SK-N-SH treated with all-trans-retinoic acid at 6 μM for 48 hours (cell line): Measurements from ENCODE around the gene SULT1B1.

ENCODE experiments used
- ARNTL ChIP-seq: fragments of 450-650 bp; formaldehyde crosslinking; IDR thresholded peaks from 2 replicates; pipeline ENCODE4 v1.5.0; 2020; ENCODE audit warnings: low read depth, mild to moderate bottlenecking, moderate library complexity, borderline replicate concordance
- CSDC2 ChIP-seq: fragments of 250-450 bp; sonication (Bioruptor Pico); IDR thresholded peaks from 2 replicates; pipeline ENCODE4 v1.5.0; 2020; ENCODE audit warnings: mild to moderate bottlenecking, moderate library complexity
- PATZ1 ChIP-seq: fragments of 250-450 bp; sonication (Bioruptor Pico); IDR thresholded peaks from 2 replicates; pipeline ENCODE4 v1.8.0; 2020; ENCODE audit warnings: mild to moderate bottlenecking, moderate library complexity, borderline replicate concordance
- TCF4 ChIP-seq: fragments of 250-450 bp; sonication (Bioruptor Pico); IDR thresholded peaks from 2 replicates; pipeline ENCODE4 v1.8.0; 2021; ENCODE audit warnings: mild to moderate bottlenecking, moderate library complexity, borderline replicate concordance
- TOX ChIP-seq: fragments of 250-450 bp; sonication (Bioruptor Pico); IDR thresholded peaks from 2 replicates; pipeline ENCODE4 v1.8.0; 2021; ENCODE audit warnings: mild to moderate bottlenecking, moderate library complexity, borderline replicate concordance
- ZFP3 ChIP-seq: fragments of 250-450 bp; sonication (Bioruptor Pico); IDR thresholded peaks from 2 replicates; pipeline ENCODE4 v1.5.0; 2020; ENCODE audit warnings: mild to moderate bottlenecking, moderate library complexity
- TF ChIP-seq, protein P1 (sequence below): fragments of 250-450 bp; sonication (Bioruptor Pico); IDR thresholded peaks from 2 replicates; pipeline ENCODE4 v1.8.0; 2021; ENCODE audit warnings: low read depth, mild to moderate bottlenecking, moderate library complexity, borderline replicate concordance

- no peak for TF ChIP-seq PATZ1 (CRISPR knock-in tag)
- no peak for TF ChIP-seq ZFP3 (CRISPR knock-in tag)
- TF ChIP-seq CSDC2 (CRISPR knock-in tag) = no peak
- TF ChIP-seq, protein P1, sequence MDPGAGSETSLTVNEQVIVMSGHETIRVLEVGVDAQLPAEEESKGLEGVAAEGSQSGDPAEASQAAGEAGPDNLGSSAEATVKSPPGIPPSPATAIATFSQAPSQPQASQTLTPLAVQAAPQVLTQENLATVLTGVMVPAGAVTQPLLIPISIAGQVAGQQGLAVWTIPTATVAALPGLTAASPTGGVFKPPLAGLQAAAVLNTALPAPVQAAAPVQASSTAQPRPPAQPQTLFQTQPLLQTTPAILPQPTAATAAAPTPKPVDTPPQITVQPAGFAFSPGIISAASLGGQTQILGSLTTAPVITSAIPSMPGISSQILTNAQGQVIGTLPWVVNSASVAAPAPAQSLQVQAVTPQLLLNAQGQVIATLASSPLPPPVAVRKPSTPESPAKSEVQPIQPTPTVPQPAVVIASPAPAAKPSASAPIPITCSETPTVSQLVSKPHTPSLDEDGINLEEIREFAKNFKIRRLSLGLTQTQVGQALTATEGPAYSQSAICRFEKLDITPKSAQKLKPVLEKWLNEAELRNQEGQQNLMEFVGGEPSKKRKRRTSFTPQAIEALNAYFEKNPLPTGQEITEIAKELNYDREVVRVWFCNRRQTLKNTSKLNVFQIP (CRISPR knock-in tag) = no peak
- TF ChIP-seq ARNTL = no peak
- TF ChIP-seq TCF4 = no peak
- TF ChIP-seq TOX (CRISPR knock-in tag) = no peak
Observed at GRCh38 chr4:69749771-69750170, 10.6 kb downstream of the SULT1B1 start.
